Activated naive CD8-positive, alpha-beta T cell treated with anti-CD3 and anti-CD28 coated beads, Interleukin-2, amount 10 ng/mL, durations not matched to agents 7 days and 5 days (primary cell): ENCODE results near the gene TRIP12. TPM values are rescaled to one million over a fixed set of nuclear protein-coding genes. Genes with fewer than 3 reads are reported as not detected.
"Not testable (repeated sequence)": the region's sequence is repeated elsewhere in the genome, so short reads cannot be mapped to it uniquely, and the experiment has no call there.

ENCODE experiments used
- ATAC-seq: fragments of 150-1000 bp; cut with Tn5 transposase; one replicate; pipeline ENCODE4 v1.10.0; 2021; ENCODE audit warnings: low read depth, moderate library complexity
- POLR2A ChIA-PET: fragments of 350-600 bp; sonication (Branson Sonifier 250); formaldehyde crosslinking; loops from one replicate; lab custom pipeline; 2021; ENCODE audit warnings: antibody characterized with exemption; lab: Charles Lee
- DNase-seq: peaks from one replicate; pipeline ENCODE4 v3.0.0; 2021
- H3K27ac Mint-ChIP-seq: one replicate; pipeline ENCODE4 v1.8.0; 2022; ENCODE audit warnings: mild to moderate bottlenecking, mixed read lengths
- H3K27me3 Mint-ChIP-seq: one replicate; pipeline ENCODE4 v1.8.0; 2022; ENCODE audit warnings: mild to moderate bottlenecking, moderate library complexity, mixed read lengths
- H3K36me3 Mint-ChIP-seq: one replicate; pipeline ENCODE4 v1.8.0; 2021; ENCODE audit warnings: mild to moderate bottlenecking, mixed read lengths
- H3K4me1 Mint-ChIP-seq: one replicate; pipeline ENCODE4 v1.8.0; 2021; ENCODE audit warnings: mixed read lengths
- H3K4me3 Mint-ChIP-seq: one replicate; pipeline ENCODE4 v1.8.0; 2022; ENCODE audit warnings: mild to moderate bottlenecking, moderate library complexity, mixed read lengths
- H3K9me3 Mint-ChIP-seq: one replicate; pipeline ENCODE4 v1.8.0; 2021; ENCODE audit warnings: mixed read lengths
- total RNA-seq, 2 experiments: library from RNA; stranded (reverse); gene quantifications; one replicate each; pipeline ENCODE4 v1.2.3, GENCODE V29; 2021

Gene TRIP12
- total RNA-seq, 2 experiments from 2014 or later = 215 to 220 TPM

- H3K36me3 Mint-ChIP-seq, H3K4me1 Mint-ChIP-seq, DNase-seq, H3K4me3 Mint-ChIP-seq, H3K9me3 Mint-ChIP-seq, H3K27ac Mint-ChIP-seq, POLR2A ChIA-PET, ATAC-seq: not testable (repeated sequence)
- peaks cover 15% of the 10 kb centered on the region for H3K27me3 Mint-ChIP-seq
These were observed 198.6 kb downstream of the TRIP12 start for GRCh38 chr2:229723192-229723591.

GRCh38 chr2:229719926-229720647 lies 201.7 kb downstream of the TRIP12 start:
- no peaks in the 10 kb centered on the region for H3K36me3 Mint-ChIP-seq
- no peaks in the 10 kb centered on the region for H3K9me3 Mint-ChIP-seq
- POLR2A ChIA-PET = no interaction called here
- H3K27ac Mint-ChIP-seq = no peak overlapping the region
- no peak for ATAC-seq
- H3K4me1 Mint-ChIP-seq = peaks cover 11% of the 10 kb centered on the region
- peaks cover 42% of the 10 kb centered on the region for H3K27me3 Mint-ChIP-seq
- H3K4me3 Mint-ChIP-seq = no peak overlapping the region
- no peak for DNase-seq

GRCh38 chr2:229718057-229718456 lies 203.8 kb downstream of the TRIP12 start:
- ATAC-seq = no peak
- POLR2A ChIA-PET = no interaction called here
- H3K9me3 Mint-ChIP-seq = no peaks in the 10 kb centered on the region
- no peak overlapping the region for H3K4me3 Mint-ChIP-seq
- H3K4me1 Mint-ChIP-seq = peaks cover 1% of the 10 kb centered on the region
- no peaks in the 10 kb centered on the region for H3K36me3 Mint-ChIP-seq
- H3K27me3 Mint-ChIP-seq = peaks cover 45% of the 10 kb centered on the region
- no peak for DNase-seq
- H3K27ac Mint-ChIP-seq = no peak overlapping the region

- no peak for DNase-seq
- H3K27me3 Mint-ChIP-seq = peaks cover 64% of the 10 kb centered on the region
- H3K27ac Mint-ChIP-seq = no peak overlapping the region
- ATAC-seq = no peak
- H3K36me3 Mint-ChIP-seq = no peaks in the 10 kb centered on the region
- POLR2A ChIA-PET = no interaction called here
- peaks cover 4% of the 10 kb centered on the region for H3K4me1 Mint-ChIP-seq
- no peak overlapping the region for H3K4me3 Mint-ChIP-seq
- no peaks in the 10 kb centered on the region for H3K9me3 Mint-ChIP-seq
These were observed 205.8 kb downstream of the TRIP12 start for GRCh38 chr2:229715895-229716507.

- peak; percentile 44 for ATAC-seq
- Mint-ChIP-seq H3K4me1 (peaks cover 4% of the 10 kb centered on the region), H3K4me3 (peak overlapping the region; percentile 39)
These were observed 206.9 kb downstream of the TRIP12 start for GRCh38 chr2:229714736-229715541.

GRCh38 chr2:229714080-229714735 lies 207.6 kb downstream of the TRIP12 start, which contains the start of gene DNER:
Gene DNER (minus strand): TSS chr2:229714555. CDS start chr2:229714423, 132 bp downstream.
- peak; percentile 75 for DNase-seq
- H3K9me3 Mint-ChIP-seq = no peaks in the 10 kb centered on the region
- peak; percentile 86 for ATAC-seq
- peaks cover 71% of the 10 kb centered on the region for H3K27me3 Mint-ChIP-seq
- peak within 1 kb of the TSS; percentile 51 for H3K4me3 Mint-ChIP-seq
- POLR2A ChIA-PET = no interaction called here
- no peaks in the 10 kb centered on the region for H3K36me3 Mint-ChIP-seq
- peaks cover 4% of the 10 kb centered on the region for H3K4me1 Mint-ChIP-seq
- no peak within 1 kb of the TSS for H3K27ac Mint-ChIP-seq

More at GRCh38 chr2:229714736-229715541, 206.9 kb downstream of the TRIP12 start:
- no peak overlapping the region for H3K27ac Mint-ChIP-seq
- no peaks in the 10 kb centered on the region for H3K9me3 Mint-ChIP-seq
- H3K27me3 Mint-ChIP-seq = peaks cover 69% of the 10 kb centered on the region
- no peaks in the 10 kb centered on the region for H3K36me3 Mint-ChIP-seq
- POLR2A ChIA-PET = no interaction called here
- peak; percentile 63 for DNase-seq

Other genes starting within 250 kb of the TRIP12 start
- not detected for gene DNER, start 207.5 kb downstream of the TRIP12 start, total RNA-seq
- 1 to 10 TPM; 1.1 to 1.8 TPM for gene FBXO36, start 494 bp upstream of the TRIP12 start, total RNA-seq
- gene SLC16A14, start 146.9 kb upstream of the TRIP12 start, total RNA-seq = under 1 TPM; 0.65 to 0.72 TPM